ENCODE results near the gene MARCO.

Gene MARCO

GRCh38 chr2:118980022-118980421, 38.0 kb downstream of the MARCO start (continued):
- TF ChIP-seq ZNF8 (CRISPR knock-in tag; IDR thresholded peaks at IDR 0.05) (no peak), CSDC2 (CRISPR knock-in tag; IDR thresholded peaks at IDR 0.05) (no peak), ESRRG (CRISPR knock-in tag; IDR thresholded peaks at IDR 0.05) (no peak)

GRCh38 chr2:118980573-118980972, 38.6 kb downstream of the MARCO start:
- TF ChIP-seq TSHZ2 (CRISPR knock-in tag; IDR thresholded peaks at IDR 0.05) (no peak), RARB (CRISPR knock-in tag; IDR thresholded peaks at IDR 0.05) (no peak), POU6F1 (CRISPR knock-in tag; IDR thresholded peaks at IDR 0.05; ENCODE audit: borderline replicate concordance, low read depth) (no peak), ESRRG (CRISPR knock-in tag; IDR thresholded peaks at IDR 0.05) (no peak), BACH2 (CRISPR knock-in tag; IDR thresholded peaks at IDR 0.05; ENCODE audit: borderline replicate concordance) (no peak), ZFP3 (CRISPR knock-in tag; IDR thresholded peaks at IDR 0.05) (no peak), PATZ1 (CRISPR knock-in tag; IDR thresholded peaks at IDR 0.05; ENCODE audit: borderline replicate concordance) (no peak), CREB5 (CRISPR knock-in tag; IDR thresholded peaks at IDR 0.05; ENCODE audit: low read depth) (no peak), PPARA (CRISPR knock-in tag; IDR thresholded peaks at IDR 0.05; ENCODE audit: borderline replicate concordance) (no peak)
- ATAC-seq = no peak

- no peak for TF ChIP-seq TCF4 (CRISPR knock-in tag; IDR thresholded peaks at IDR 0.05; ENCODE audit: borderline replicate concordance)
- no peak for TF ChIP-seq RARB (CRISPR knock-in tag; IDR thresholded peaks at IDR 0.05)
- TF ChIP-seq ISL1 (CRISPR knock-in tag; IDR thresholded peaks at IDR 0.05) = no peak
- no peak for TF ChIP-seq CSDC2 (CRISPR knock-in tag; IDR thresholded peaks at IDR 0.05)
- no peak for TF ChIP-seq OSR1 (CRISPR knock-in tag; IDR thresholded peaks at IDR 0.05)
- no peak for TF ChIP-seq GLIS3 (CRISPR knock-in tag; IDR thresholded peaks at IDR 0.05)
- TF ChIP-seq BACH2 (CRISPR knock-in tag; IDR thresholded peaks at IDR 0.05; ENCODE audit: borderline replicate concordance) = no peak
- TF ChIP-seq ESRRG (CRISPR knock-in tag; IDR thresholded peaks at IDR 0.05) = no peak
- TF ChIP-seq ZFP3 (CRISPR knock-in tag; IDR thresholded peaks at IDR 0.05) = no peak
- no peak for TF ChIP-seq TOX (CRISPR knock-in tag; IDR thresholded peaks at IDR 0.05; ENCODE audit: borderline replicate concordance)
- TF ChIP-seq ZNF565 (CRISPR knock-in tag; conservative IDR thresholded peaks at IDR 0.05; ENCODE audit: low read depth) = no peak
- no peak for ATAC-seq
Observed at GRCh38 chr2:118981632-118982031, 39.6 kb downstream of the MARCO start.

- no peak for ATAC-seq
- TF ChIP-seq ZNF8 (CRISPR knock-in tag; IDR thresholded peaks at IDR 0.05) (no peak), GLIS3 (CRISPR knock-in tag; IDR thresholded peaks at IDR 0.05) (no peak), CSRNP3 (CRISPR knock-in tag; IDR thresholded peaks at IDR 0.05) (no peak), ZC3H10 (CRISPR knock-in tag; IDR thresholded peaks at IDR 0.05) (no peak), TSHZ2 (CRISPR knock-in tag; IDR thresholded peaks at IDR 0.05) (no peak), ARNTL (CRISPR knock-in tag; IDR thresholded peaks at IDR 0.05; ENCODE audit: borderline replicate concordance, low read depth) (no peak), ESRRG (CRISPR knock-in tag; IDR thresholded peaks at IDR 0.05) (no peak), TOX (CRISPR knock-in tag; IDR thresholded peaks at IDR 0.05; ENCODE audit: borderline replicate concordance) (no peak), ISL1 (CRISPR knock-in tag; IDR thresholded peaks at IDR 0.05) (no peak), PATZ1 (CRISPR knock-in tag; IDR thresholded peaks at IDR 0.05; ENCODE audit: borderline replicate concordance) (no peak), ZFP3 (CRISPR knock-in tag; IDR thresholded peaks at IDR 0.05) (no peak), ZNF70 (CRISPR knock-in tag; IDR thresholded peaks at IDR 0.05) (no peak), ZNF565 (CRISPR knock-in tag; conservative IDR thresholded peaks at IDR 0.05; ENCODE audit: low read depth) (no peak), TCF4 (CRISPR knock-in tag; IDR thresholded peaks at IDR 0.05; ENCODE audit: borderline replicate concordance) (no peak), SNAI2 (CRISPR knock-in tag; IDR thresholded peaks at IDR 0.05) (no peak)
Observed at GRCh38 chr2:118982039-118982438, 40.0 kb downstream of the MARCO start.

All from SK-N-SH treated with all-trans-retinoic acid at 6 μM for 48 hours (cell line).